Measurements from ENCODE around the gene BOC. TPM values are rescaled to one million over a fixed set of nuclear protein-coding genes. Genes with fewer than 3 reads are reported as not detected.

The BOC gene
- total and polyA plus RNA-seq, 8 donors = 4.9 to 19.5 (median 9.9) TPM

DNA sequence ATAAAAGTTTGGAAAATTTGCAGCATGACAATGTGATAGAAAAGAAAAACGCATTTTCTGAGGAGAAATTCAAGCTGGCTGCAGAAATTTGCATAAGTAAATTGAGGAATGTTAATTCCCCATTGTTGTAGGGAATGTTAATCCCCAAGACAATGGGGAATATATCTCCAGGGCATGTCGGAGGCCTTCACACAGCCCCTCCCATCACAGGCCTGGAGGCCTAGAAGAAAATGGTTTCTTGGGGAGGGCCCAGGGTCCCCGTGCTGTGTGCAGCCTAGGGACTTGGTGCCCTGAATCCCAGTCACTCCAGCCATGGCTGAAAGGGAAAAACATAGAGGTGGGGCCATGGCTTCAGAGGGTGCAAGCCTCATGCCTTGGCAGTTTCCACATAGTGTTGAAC is 101.1 kb downstream of the BOC start:
- no peak for FAIRE-seq
- TF ChIP-seq, protein P1, sequence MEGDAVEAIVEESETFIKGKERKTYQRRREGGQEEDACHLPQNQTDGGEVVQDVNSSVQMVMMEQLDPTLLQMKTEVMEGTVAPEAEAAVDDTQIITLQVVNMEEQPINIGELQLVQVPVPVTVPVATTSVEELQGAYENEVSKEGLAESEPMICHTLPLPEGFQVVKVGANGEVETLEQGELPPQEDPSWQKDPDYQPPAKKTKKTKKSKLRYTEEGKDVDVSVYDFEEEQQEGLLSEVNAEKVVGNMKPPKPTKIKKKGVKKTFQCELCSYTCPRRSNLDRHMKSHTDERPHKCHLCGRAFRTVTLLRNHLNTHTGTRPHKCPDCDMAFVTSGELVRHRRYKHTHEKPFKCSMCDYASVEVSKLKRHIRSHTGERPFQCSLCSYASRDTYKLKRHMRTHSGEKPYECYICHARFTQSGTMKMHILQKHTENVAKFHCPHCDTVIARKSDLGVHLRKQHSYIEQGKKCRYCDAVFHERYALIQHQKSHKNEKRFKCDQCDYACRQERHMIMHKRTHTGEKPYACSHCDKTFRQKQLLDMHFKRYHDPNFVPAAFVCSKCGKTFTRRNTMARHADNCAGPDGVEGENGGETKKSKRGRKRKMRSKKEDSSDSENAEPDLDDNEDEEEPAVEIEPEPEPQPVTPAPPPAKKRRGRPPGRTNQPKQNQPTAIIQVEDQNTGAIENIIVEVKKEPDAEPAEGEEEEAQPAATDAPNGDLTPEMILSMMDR (IDR thresholded peaks at IDR 0.05) = no peak
- Histone ChIP-seq H3K27me3 (no peaks in the 10 kb centered on the region), H3K4me1 (no peaks in the 10 kb centered on the region), H3K27ac (no peak overlapping the region), H3K9me3 (no peaks in the 10 kb centered on the region), H3K36me3 (peaks cover 0 to 3% (median 0%) of the 10 kb centered on the region in 3 donors), H3K4me3 (no peak overlapping the region)
- WGBS, 2 donors = 96 to 97% methylated on average over 3 of the region's 3 CpGs
- ATAC-seq = no peak
- DNase-seq = no peak
- intact Hi-C loops (cut with DNase I) = no loop called here

DNA sequence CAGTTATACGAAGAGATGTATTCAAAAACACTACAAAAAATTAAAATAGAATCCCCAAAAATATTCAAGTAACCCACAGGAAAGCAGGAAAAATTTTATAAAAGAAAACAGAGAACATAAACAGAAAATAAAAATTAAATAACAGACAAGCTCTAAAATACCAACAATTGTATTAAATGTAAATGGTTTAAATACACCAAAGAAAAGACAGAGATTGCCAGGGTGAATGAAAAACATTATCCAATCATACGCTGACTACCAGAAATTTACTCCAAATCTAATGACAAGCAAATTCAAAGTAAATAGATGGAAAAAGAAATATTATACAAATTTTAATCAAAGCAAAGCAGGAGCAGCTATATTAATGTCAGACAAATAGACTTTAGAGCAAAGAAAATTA is 103.6 kb downstream of the BOC start:
- H3K4me1 ChIP-seq = no peaks in the 10 kb centered on the region
- no peaks in the 10 kb centered on the region for H3K36me3 ChIP-seq
- no peaks in the 10 kb centered on the region for H3K27me3 ChIP-seq
- TF ChIP-seq, protein P1 (IDR thresholded peaks at IDR 0.05) = no peak
- FAIRE-seq (no peak), DNase-seq (no peak), ATAC-seq (no peak)
- H3K27ac ChIP-seq = no peak overlapping the region
- no peak overlapping the region for H3K4me3 ChIP-seq
- intact Hi-C loops (cut with DNase I) = no loop called here
- 99% methylated on average over 2 of the region's 2 CpGs for WGBS, 2 donors
- H3K9me3 ChIP-seq = no peaks in the 10 kb centered on the region

DNA sequence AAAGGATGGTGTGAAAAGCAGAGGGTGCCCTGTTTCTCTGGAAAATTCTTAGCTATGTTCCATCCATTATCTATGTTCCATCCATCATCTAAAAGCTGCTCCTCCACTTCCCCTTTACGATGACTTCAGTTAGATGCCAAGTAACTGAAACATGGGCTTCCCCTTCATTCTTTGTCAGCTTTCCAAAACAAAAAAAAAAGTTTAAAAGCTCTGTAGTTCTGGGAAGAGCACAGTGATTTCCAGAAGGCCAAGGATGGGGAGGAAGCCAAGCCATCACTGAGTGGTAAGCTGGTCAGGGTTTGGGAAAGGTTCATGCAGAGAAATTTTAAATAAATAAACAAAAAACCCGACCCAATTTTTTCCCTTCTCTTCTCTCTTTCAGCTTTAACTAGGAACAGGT is 118.4 kb downstream of the BOC start:
- WGBS, 2 donors = 62 to 77% methylated on average over 2 of the region's 2 CpGs
- no peak for ATAC-seq

DNA sequence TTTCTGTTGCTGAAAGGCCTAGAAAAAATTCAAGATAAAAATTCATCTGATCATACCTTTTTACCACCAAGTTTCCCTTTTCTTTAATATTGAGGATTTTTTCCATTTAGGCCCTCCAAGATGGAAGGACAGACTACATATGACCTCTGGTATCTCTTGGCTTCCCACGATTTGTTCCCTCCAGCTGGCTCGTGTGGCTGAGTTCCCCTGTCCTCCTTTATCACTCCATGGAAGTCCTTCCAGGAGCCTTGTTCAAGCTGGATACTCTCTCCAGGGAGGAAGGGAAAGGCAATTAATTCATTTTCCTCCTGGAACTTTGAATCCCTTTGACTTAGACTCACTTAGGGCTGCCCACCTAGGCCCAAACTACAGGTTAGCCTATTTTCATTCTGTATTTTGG is 119.4 kb downstream of the BOC start:
- intact Hi-C loops (cut with DNase I) = no loop called here
- Histone ChIP-seq H3K4me3 (no peak overlapping the region), H3K27me3 (no peaks in the 10 kb centered on the region), H3K4me1 (no peaks in the 10 kb centered on the region), H3K9me3 (no peaks in the 10 kb centered on the region), H3K36me3 (peaks cover 0 to 10% (median 0%) of the 10 kb centered on the region in 3 donors), H3K27ac (no peak overlapping the region)
- FAIRE-seq (no peak), DNase-seq (no peak), ATAC-seq (no peak)
- WGBS, 2 donors = 65 to 72% methylated on average over 2 of the region's 2 CpGs
- TF ChIP-seq, protein P1 (IDR thresholded peaks at IDR 0.05) = no peak

More for the DNA sequence above, 118.4 kb downstream of the BOC start:
- TF ChIP-seq, protein P1 (IDR thresholded peaks at IDR 0.05) = no peak
- Histone ChIP-seq H3K4me3 (no peak overlapping the region), H3K4me1 (no peaks in the 10 kb centered on the region), H3K9me3 (no peaks in the 10 kb centered on the region), H3K36me3 (peaks cover 0 to 11% (median 0%) of the 10 kb centered on the region in 3 donors), H3K27me3 (no peaks in the 10 kb centered on the region), H3K27ac (no peak overlapping the region)
- intact Hi-C loops (cut with DNase I) = no loop called here
- no peak for DNase-seq
- no peak for FAIRE-seq

DNA sequence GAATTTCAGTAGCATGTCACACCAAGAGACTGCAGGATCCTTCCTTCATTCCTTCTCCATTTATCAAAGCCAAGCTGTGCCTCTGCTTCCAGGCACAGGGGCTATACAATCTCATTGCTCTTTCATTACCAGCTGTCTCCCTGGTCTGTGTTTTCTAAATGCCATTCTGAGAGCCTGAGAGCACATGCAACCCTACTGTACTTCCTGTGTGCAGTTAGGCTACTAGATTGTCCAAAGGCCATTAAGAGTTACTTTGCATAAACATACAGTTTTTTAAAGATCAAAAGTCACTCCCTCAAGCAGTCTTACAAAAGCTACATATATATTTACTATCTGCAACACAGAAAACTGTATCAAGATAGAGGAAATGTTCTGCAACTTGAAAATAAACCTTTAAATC is 119.8 kb downstream of the BOC start:
- ATAC-seq (no peak), FAIRE-seq (no peak), DNase-seq (no peak)
- intact Hi-C loops (cut with DNase I) = no loop called here
- H3K27me3 ChIP-seq = no peaks in the 10 kb centered on the region
- no peaks in the 10 kb centered on the region for H3K4me1 ChIP-seq
- no peak overlapping the region for H3K27ac ChIP-seq
- no peaks in the 10 kb centered on the region for H3K9me3 ChIP-seq
- peaks cover 0 to 5% (median 0%) of the 10 kb centered on the region in 3 donors for H3K36me3 ChIP-seq
- H3K4me3 ChIP-seq = no peak overlapping the region
- TF ChIP-seq, protein P1 (IDR thresholded peaks at IDR 0.05) = no peak

Other genes with a start within 250 kb of the BOC start
- gene CD200R1, start 236.5 kb upstream of the BOC start, total RNA-seq = under 1 TPM in 4 of 6 donors, not detected in 2; 0.19 to 0.93 (median 0.29) TPM
- under 1 TPM in 1 of 2 donors, not detected in 1; 0.05 TPM for gene CD200R1, start 236.5 kb upstream of the BOC start, polyA plus RNA-seq
- 10 to 100 TPM in 1 of 6 donors, 1 to 10 TPM in 5; 4.0 to 14.0 (median 7.8) TPM for gene GTPBP8, start 220.6 kb upstream of the BOC start, total RNA-seq
- 1 to 10 TPM; 3.6 to 6.2 TPM for gene GTPBP8, start 220.6 kb upstream of the BOC start, polyA plus RNA-seq
- gene CFAP44, start 229.9 kb downstream of the BOC start, total RNA-seq = 1 to 10 TPM; 3.0 to 6.9 (median 5.6) TPM
- 10 to 100 TPM in 1 of 2 donors, 1 to 10 TPM in 1; 9.7 to 15.4 TPM for gene CFAP44, start 229.9 kb downstream of the BOC start, polyA plus RNA-seq